Left kidney (tissue), 2 donors: ENCODE data around the gene HMHB1. TPM values are rescaled to one million over a fixed set of nuclear protein-coding genes. Genes with fewer than 3 reads are reported as not detected.
"Not testable (repeated sequence)": the region's sequence is repeated elsewhere in the genome, so short reads cannot be mapped to it uniquely, and the experiment has no call there.

Experiments used
- DNase-seq: peaks from one replicate; pipeline ENCODE4 v3.0.0-alpha.2; 2013
- polyA plus RNA-seq: library from polyadenylated mRNA; unstranded; fragments of 120-200 nt; gene quantifications from one replicate; pipeline ENCODE4 v1.2.1, GENCODE V29; 2013; ENCODE audit not compliant: insufficient read length

HMHB1 gene
- polyA plus RNA-seq, 1 donor, result not detected

- DNase-seq, result no peak
Observed at GRCh38 chr5:143801252-143801939, 10.6 kb upstream of the HMHB1 start.

GRCh38 chr5:143805861-143806260 lies 6.1 kb upstream of the HMHB1 start:
- no peak for DNase-seq

- DNase-seq, result no peak
Observed at GRCh38 chr5:143806579-143806978, 5.4 kb upstream of the HMHB1 start.

- DNase-seq, result no peak
Observed at GRCh38 chr5:143807401-143807800, 4.6 kb upstream of the HMHB1 start.

GRCh38 chr5:143816370-143816769 lies 4.4 kb downstream of the HMHB1 start:
- not testable (repeated sequence) for DNase-seq

- DNase-seq, result no peak
Observed at GRCh38 chr5:143819716-143820115, 7.8 kb downstream of the HMHB1 start.

DNA sequence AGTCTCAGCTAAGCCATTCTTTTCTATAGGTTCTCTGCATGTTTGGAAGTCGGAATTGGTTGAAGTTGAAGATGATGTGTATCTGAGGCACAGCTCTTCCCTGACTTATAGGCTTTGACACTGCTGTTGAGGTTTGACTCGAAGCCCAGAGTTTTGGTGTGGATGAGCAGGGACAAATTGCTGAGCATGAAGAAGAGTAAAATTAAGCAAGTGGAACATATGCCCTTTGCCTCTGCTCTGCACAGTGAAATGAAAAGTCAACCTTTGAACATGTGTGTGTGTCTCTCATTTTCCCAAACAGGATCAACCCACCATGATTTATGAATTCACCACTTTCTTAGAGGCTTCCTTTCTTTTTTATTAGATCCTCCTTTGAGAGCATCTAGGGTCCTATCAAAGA lies 8.5 kb downstream of the HMHB1 start:
- DNase-seq, result no peak

DNA sequence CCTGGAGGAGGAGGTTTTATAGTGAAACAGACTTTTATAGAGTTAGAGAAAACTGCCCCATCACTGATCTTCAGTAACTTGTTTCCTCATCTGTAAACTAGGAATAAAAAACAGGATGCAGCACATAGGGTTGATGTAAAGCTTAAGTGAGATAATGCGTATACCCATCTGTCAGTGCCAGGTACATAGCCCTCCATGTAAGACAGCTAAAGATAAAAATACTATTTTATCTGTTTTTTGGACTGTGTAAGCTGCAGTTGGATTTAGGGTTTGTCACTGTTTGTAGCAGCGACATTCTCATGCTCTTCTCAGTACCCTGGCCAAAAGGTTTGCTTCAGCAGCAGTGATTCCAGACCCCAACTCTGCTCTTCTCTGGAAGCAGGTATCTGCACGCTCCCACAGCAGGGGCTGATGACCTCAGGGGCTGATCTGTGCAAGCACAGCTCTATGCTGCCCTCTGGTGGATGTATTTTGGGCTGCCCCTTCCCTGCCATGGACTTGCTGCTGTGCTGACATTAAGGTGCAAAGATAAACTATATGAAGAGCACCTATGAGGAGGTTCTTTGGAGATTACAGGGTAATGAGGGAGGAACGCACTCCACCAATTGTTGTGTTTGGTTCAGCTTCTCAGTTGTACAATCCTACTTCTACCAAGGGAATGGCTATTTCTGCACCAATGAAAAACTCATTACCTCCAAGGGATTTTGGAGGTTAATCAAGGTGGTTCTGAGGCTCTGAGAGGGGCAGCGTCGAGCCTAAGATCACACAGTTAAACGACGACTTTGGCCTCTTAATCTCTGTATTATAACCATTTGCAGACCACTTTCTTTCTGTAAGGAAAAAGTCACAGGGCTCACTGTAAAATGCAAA lies 13.1 kb downstream of the HMHB1 start:
- DNase-seq, result peak; percentile 56

DNA sequence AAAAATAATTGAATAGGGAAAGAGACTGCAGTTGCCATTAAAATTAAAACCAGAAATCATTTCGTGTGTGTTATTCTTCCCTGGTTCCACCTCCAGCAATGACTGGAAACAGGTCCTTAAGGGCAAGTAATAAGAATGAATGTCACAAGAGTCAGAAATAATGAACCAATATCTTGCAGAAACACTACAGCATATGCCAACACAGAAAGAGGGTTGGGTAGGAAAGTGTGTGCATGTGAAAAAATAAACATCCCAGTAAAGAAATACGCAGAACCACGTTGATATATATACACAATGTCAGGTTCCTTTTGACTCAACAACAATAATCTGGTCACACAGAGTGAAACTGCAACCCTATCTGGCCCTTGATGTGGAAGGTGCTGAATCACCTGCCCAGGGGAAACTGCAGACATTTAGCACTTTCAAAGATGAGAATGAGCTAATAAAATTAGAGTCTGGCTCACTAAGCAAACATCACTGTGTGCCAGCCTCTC lies 15.0 kb downstream of the HMHB1 start:
- DNase-seq, result no peak

- DNase-seq, result no peak
Observed at GRCh38 chr5:143828710-143829109, 16.7 kb downstream of the HMHB1 start.

- DNase-seq, result no peak
Observed at GRCh38 chr5:143833177-143833576, 21.2 kb downstream of the HMHB1 start.

DNA sequence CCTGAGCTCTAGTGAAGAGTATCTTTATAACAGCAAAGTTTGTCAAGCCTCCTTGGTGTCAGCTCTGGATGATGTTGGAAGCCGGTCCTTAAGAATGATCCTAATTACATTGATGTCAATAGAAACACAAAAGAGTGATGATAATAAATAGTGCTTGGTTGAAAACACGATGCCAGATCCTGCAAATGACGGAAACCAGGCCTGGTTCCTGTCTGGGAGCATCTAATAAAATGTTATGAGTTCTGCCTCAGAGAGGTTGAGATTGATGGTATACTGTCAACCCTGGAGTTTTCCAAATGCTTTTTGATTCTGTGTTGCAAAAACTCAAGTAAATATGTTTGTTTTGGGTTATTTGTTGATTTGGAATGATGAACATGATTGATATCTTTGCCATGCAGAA lies 23.3 kb downstream of the HMHB1 start:
- DNase-seq, result no peak

DNA sequence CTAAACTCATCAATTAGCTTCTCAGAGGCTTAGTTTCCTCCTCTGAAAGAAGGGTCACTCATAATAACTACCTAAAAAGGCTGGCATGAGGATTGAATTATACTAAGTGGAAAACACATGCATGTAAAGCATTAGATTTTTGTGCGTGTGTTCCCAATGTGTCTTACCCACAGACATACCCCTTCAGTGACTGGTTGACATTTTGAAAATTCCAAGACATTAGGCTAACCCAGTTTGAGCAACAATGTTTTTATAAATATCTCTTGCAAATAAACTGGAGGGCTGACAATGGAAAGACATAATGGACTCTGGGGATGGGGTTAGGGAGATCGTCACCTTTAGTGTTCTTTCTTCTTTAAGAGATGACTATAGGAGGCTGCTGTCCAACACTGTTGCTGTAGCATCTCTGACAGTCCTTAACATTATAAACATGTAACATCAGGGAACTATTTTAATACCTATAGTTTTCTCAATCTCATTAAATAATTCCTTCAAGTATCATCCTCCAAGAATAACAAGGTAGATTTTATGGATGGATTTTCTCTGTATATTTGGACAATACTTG lies 24.3 kb downstream of the HMHB1 start:
- no peak for DNase-seq

GRCh38 chr5:143837306-143837848 lies 25.4 kb downstream of the HMHB1 start:
- DNase-seq, result peak; percentile 26

GRCh38 chr5:143841446-143841845 lies 29.5 kb downstream of the HMHB1 start:
- no peak for DNase-seq

DNA sequence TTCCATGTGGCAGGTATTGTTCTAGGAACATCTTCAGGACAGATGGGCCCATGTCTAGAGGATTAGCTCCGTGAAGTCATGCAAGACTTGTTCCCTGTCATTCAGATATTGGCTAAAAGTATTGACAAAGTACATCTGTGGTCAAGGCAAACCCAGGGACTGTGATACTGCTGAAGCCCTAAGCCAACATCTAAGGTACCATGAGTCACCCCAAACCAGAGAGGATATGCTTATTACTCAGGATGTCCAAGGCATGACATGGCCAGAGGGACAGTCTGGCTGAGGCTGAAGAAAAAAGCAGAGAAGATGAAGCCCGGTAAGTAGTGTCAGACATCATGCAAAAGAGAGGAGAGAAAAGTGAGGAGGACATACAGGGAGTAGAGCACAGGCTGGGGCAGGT lies 31.0 kb downstream of the HMHB1 start:
- no peak for DNase-seq

DNA sequence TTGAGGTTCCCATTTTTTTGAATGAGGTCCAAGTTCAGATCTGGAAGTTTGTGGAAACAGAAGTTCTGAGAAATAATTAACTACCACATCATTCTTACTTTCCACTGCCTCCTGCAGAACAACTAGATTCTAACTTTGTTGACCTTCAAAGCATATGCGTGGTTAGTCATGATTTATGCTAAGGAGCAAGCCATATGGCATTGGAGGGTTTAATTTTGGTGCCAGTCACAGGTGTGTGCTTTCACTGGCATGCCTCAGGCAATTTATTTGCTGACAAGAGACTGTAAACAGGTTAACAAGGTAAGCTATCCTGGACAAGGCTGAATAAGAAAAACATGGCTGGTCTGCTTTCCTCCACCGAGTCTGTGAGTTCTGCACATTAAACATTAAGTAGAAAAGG lies 31.5 kb downstream of the HMHB1 start:
- DNase-seq, result no peak

GRCh38 chr5:143850050-143850683 lies 38.2 kb downstream of the HMHB1 start:
- DNase-seq, result no peak

GRCh38 chr5:143851383-143851782 lies 39.4 kb downstream of the HMHB1 start:
- DNase-seq, result no peak

- DNase-seq, result no peak
Observed at GRCh38 chr5:143860211-143860610, 48.2 kb downstream of the HMHB1 start.

GRCh38 chr5:143862271-143862670 lies 50.3 kb downstream of the HMHB1 start:
- no peak for DNase-seq

DNA sequence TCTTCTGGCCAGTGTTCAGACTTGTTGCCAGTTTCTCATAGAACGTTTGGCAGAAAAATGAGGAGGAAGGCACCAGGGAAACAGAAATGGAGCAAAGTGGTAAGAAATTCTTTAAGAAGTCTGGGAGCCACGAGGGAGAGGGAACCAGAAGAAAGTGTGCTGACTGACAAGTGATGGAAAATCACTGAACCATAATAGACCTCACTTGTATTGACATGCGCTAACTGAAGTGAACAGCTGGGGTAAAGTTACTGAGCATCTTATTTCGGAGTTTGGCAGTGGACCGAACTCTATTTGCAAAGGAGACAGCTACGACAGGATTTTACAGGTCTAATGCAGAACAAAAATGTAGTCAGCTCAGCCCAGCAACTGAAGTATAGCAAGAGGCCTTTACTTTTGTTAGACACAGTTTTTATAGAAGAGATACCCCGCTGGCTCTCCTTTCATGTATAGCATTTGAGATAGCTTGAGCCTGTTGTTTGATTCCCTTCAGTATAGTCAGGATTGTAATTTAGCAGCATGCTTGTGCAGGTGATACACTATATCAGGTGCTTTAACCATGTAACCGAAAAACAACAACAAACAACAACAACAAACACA lies 53.6 kb downstream of the HMHB1 start:
- DNase-seq, result no peak
